SK-N-MC (cell line): ENCODE data around the gene PRR5L.

Experiments used
- EZH2 ChIP-seq: fragments of 200-600 bp; sonication (generic); IDR thresholded peaks from one replicate; pipeline ENCODE4 v1.6.1; 2017; ENCODE audit warnings: antibody characterized with exemption
- POLR2AphosphoS5 ChIP-seq: IDR thresholded peaks from 2 replicates; pipeline ENCODE4 v1.6.1; 2012; ENCODE audit warnings: mild to moderate bottlenecking, low read depth, low read length, borderline replicate concordance

- TF ChIP-seq EZH2 (no peak), POLR2AphosphoS5 (no peak; the same call in 1 of the 2 replicates)
Observed at GRCh38 chr11:36376888-36377758, 81.0 kb downstream of the PRR5L start.
